Measurements from ENCODE around the gene IL1RAP.
A peak's percentile ranks its signal among the peaks of the same experiment; 100 is the strongest.

The IL1RAP gene

GRCh38 chr3:190614226-190615059, 100.6 kb downstream of the IL1RAP start:
- no peak; the same call in 1 of the 2 replicates for TF ChIP-seq POLR2AphosphoS5 (IDR thresholded peaks at IDR 0.05; ENCODE audit: low read depth)
- no peak for TF ChIP-seq SPI1 (IDR thresholded peaks at IDR 0.05; ENCODE audit: borderline replicate concordance, low read depth)
- TF ChIP-seq CTCF (IDR thresholded peaks at IDR 0.05; ENCODE audit: insufficient read depth, low read length): no peak
- TF ChIP-seq GABPA (IDR thresholded peaks at IDR 0.05; ENCODE audit: low read depth): no peak
- TF ChIP-seq, protein P1, sequence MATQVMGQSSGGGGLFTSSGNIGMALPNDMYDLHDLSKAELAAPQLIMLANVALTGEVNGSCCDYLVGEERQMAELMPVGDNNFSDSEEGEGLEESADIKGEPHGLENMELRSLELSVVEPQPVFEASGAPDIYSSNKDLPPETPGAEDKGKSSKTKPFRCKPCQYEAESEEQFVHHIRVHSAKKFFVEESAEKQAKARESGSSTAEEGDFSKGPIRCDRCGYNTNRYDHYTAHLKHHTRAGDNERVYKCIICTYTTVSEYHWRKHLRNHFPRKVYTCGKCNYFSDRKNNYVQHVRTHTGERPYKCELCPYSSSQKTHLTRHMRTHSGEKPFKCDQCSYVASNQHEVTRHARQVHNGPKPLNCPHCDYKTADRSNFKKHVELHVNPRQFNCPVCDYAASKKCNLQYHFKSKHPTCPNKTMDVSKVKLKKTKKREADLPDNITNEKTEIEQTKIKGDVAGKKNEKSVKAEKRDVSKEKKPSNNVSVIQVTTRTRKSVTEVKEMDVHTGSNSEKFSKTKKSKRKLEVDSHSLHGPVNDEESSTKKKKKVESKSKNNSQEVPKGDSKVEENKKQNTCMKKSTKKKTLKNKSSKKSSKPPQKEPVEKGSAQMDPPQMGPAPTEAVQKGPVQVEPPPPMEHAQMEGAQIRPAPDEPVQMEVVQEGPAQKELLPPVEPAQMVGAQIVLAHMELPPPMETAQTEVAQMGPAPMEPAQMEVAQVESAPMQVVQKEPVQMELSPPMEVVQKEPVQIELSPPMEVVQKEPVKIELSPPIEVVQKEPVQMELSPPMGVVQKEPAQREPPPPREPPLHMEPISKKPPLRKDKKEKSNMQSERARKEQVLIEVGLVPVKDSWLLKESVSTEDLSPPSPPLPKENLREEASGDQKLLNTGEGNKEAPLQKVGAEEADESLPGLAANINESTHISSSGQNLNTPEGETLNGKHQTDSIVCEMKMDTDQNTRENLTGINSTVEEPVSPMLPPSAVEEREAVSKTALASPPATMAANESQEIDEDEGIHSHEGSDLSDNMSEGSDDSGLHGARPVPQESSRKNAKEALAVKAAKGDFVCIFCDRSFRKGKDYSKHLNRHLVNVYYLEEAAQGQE (IDR thresholded peaks at IDR 0.05; ENCODE audit: insufficient replicate concordance, low read depth): no peak
- DNase-seq (ENCODE audit: low read depth in 1 of 2, low spot score in 1 of 2): peak; percentile 37 to 58

DNA sequence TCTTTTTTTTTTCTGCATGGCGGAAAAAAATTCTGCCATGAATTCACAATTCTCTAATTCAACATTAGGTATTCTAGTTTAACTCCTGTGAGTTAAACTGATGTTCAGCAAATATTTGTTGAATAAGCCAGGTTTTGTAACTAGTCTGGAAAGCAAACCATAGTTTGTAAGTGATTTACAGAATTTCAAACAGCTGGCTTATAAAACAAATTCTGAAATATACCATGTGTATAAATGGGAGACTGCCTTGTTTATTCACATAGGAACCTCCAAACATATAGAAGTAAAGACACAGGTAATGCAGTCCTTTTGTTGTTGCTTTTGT, 101.1 kb downstream of the IL1RAP start:
- no peak overlapping the region for H3K4me3 ChIP-seq (replicated peaks; ENCODE audit: insufficient read depth, low read length)
- DNase-seq (ENCODE audit: low read depth in 1 of 2, low spot score in 1 of 2): no peak
- peak overlapping the region; percentile 99 for H3K27ac ChIP-seq (replicated peaks)
- H3K27me3 ChIP-seq (ENCODE audit: insufficient read depth, poor library complexity, severe bottlenecking): no peaks in the 10 kb centered on the region
- TF ChIP-seq POLR2AphosphoS5 (IDR thresholded peaks at IDR 0.05; ENCODE audit: low read depth) (no peak), SPI1 (IDR thresholded peaks at IDR 0.05; ENCODE audit: borderline replicate concordance, low read depth) (no peak), CTCF (IDR thresholded peaks at IDR 0.05; ENCODE audit: insufficient read depth, low read length) (no peak), GABPA (IDR thresholded peaks at IDR 0.05; ENCODE audit: low read depth) (no peak)
- TF ChIP-seq, protein P1 (IDR thresholded peaks at IDR 0.05; ENCODE audit: insufficient replicate concordance, low read depth): no peak

More at GRCh38 chr3:190614226-190615059, 100.6 kb downstream of the IL1RAP start:
- no peaks in the 10 kb centered on the region for H3K27me3 ChIP-seq (ENCODE audit: insufficient read depth, poor library complexity, severe bottlenecking)
- no peak overlapping the region for H3K4me3 ChIP-seq (replicated peaks; ENCODE audit: insufficient read depth, low read length)
- H3K27ac ChIP-seq (replicated peaks): peak overlapping the region; percentile 99

DNA sequence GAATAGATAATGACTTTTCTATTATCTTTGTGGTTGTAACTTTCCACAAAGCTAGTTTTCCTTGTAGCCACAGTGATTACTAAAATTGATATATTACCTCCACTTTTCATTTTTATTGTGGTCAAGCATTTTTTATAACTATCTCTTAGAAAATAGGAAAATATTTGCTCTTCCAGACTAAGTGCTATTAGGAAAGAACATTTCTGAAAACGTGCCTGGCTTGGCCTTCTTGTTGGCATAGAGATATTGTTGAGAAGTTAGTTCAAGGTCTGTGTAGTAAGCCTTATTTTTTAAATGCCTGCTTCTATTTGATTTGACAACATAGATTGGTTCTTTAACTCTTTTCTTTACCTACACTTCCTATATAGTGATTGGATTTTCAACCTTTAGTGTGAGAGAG, 101.7 kb downstream of the IL1RAP start:
- Histone ChIP-seq H3K27me3 (ENCODE audit: insufficient read depth, poor library complexity, severe bottlenecking) (no peaks in the 10 kb centered on the region), H3K27ac (replicated peaks) (peak overlapping the region; percentile 99), H3K4me3 (replicated peaks; ENCODE audit: insufficient read depth, low read length) (no peak overlapping the region)
- TF ChIP-seq, protein P1 (IDR thresholded peaks at IDR 0.05; ENCODE audit: insufficient replicate concordance, low read depth): no peak
- TF ChIP-seq CTCF (IDR thresholded peaks at IDR 0.05; ENCODE audit: insufficient read depth, low read length): no peak
- TF ChIP-seq GABPA (IDR thresholded peaks at IDR 0.05; ENCODE audit: low read depth): no peak
- TF ChIP-seq SPI1 (IDR thresholded peaks at IDR 0.05; ENCODE audit: borderline replicate concordance, low read depth): no peak
- no peak for TF ChIP-seq POLR2AphosphoS5 (IDR thresholded peaks at IDR 0.05; ENCODE audit: low read depth)
- DNase-seq (ENCODE audit: low read depth in 1 of 2, low spot score in 1 of 2): no peak
